GM12872 (cell line): ENCODE data around the gene KRTAP12-2.

ENCODE experiments used
- CTCF ChIP-seq: IDR thresholded peaks from 3 replicates; pipeline ENCODE4 v1.5.1; 2011; ENCODE audit warnings: low read depth, mild to moderate bottlenecking, low read length, moderate library complexity; ENCODE audit not compliant: insufficient read depth

KRTAP12-2 gene

GRCh38 chr21:44686000-44686781, 19.5 kb upstream of the KRTAP12-2 start:
- TF ChIP-seq CTCF, result no peak

- no peak for TF ChIP-seq CTCF
Measured at GRCh38 chr21:44684483-44684882, 17.8 kb upstream of the KRTAP12-2 start.

- TF ChIP-seq CTCF, result no peak
Measured at GRCh38 chr21:44684077-44684476, 17.4 kb upstream of the KRTAP12-2 start.

GRCh38 chr21:44682580-44683151, 15.9 kb upstream of the KRTAP12-2 start:
- no peak for TF ChIP-seq CTCF

- TF ChIP-seq CTCF, result no peak
Measured at GRCh38 chr21:44681861-44682579, 15.3 kb upstream of the KRTAP12-2 start, which contains the start of gene KRTAP12-1. TSS of gene KRTAP12-1 (minus strand) at chr21:44682163. CDS start at chr21:44682123, 40 bp downstream.

- TF ChIP-seq CTCF, result no peak
Measured at GRCh38 chr21:44681152-44681551, 14.4 kb upstream of the KRTAP12-2 start.

- no peak for TF ChIP-seq CTCF
Measured at GRCh38 chr21:44677881-44678280, 11.2 kb upstream of the KRTAP12-2 start.
